ENCODE measurements around the gene CPED1. TPM values are rescaled to one million over a fixed set of nuclear protein-coding genes. Genes with fewer than 3 reads are reported as not detected.
A peak's percentile ranks its signal among the peaks of the same experiment; 100 is the strongest.

CPED1 gene
- total RNA-seq, 1 experiment from 2014 or later = 1.8 TPM

DNA sequence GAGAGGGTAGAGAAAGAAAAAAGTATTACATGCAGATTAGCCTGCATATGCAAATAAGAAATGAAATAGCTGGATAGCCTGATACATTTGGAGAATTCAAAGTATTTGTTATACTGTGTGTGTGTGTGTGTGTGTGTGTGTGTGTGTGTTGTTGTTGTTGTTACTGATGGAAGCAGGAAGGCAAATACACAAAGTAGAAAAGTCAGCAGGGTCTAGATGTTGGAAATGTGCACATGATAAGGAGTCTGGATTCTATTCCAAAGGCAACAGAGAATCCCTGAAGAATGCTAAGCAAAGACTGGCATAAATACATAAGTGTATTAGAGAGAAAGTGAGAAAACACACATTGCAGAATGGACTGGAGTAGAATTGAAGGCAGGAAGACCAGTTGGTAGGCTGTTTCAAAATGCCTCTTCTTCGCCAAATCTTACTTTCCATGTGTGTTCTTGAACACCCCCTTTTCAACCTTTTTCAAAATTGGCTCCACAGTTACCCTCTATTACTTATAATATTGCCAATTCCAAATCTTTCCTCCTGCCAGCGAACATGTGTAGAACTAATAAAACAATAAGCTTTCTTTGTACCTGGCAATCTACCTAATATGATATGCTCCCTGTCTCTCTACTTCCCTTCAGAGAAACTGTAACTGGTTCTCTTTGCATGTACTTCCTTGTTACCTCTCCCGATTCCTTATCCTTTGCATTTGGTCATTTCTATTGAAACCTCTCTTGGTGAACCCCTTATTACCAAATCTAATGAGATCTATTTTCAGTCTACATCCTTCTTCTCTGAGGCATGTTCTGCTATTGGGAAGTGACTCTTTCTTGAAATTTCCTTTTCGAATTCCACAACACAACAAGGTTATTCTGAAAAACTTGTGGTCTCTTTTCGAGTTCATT lies 6.2 kb downstream of the CPED1 start:
- H3K4me1 ChIP-seq (ENCODE audit: insufficient read depth, low read length) = peaks cover 38% of the 10 kb centered on the region
- no peaks in the 10 kb centered on the region for H3F3A ChIP-seq (ENCODE audit: low read length, unreplicated experiment)
- no peaks in the 10 kb centered on the region for H3K9me2 ChIP-seq (replicated peaks; ENCODE audit: low read length)
- no peaks in the 10 kb centered on the region for H4K20me1 ChIP-seq (ENCODE audit: low read length)
- H3K4me3 ChIP-seq (ENCODE audit: low read length) = no peak overlapping the region
- TF ChIP-seq EZH2phosphoT487 (IDR thresholded peaks at IDR 0.05; ENCODE audit: borderline replicate concordance, low read length) (no peak), EZH2 (IDR thresholded peaks at IDR 0.05; ENCODE audit: low read length, unreplicated experiment) (no peak)
- TF ChIP-seq, protein P1, sequence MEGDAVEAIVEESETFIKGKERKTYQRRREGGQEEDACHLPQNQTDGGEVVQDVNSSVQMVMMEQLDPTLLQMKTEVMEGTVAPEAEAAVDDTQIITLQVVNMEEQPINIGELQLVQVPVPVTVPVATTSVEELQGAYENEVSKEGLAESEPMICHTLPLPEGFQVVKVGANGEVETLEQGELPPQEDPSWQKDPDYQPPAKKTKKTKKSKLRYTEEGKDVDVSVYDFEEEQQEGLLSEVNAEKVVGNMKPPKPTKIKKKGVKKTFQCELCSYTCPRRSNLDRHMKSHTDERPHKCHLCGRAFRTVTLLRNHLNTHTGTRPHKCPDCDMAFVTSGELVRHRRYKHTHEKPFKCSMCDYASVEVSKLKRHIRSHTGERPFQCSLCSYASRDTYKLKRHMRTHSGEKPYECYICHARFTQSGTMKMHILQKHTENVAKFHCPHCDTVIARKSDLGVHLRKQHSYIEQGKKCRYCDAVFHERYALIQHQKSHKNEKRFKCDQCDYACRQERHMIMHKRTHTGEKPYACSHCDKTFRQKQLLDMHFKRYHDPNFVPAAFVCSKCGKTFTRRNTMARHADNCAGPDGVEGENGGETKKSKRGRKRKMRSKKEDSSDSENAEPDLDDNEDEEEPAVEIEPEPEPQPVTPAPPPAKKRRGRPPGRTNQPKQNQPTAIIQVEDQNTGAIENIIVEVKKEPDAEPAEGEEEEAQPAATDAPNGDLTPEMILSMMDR (conservative IDR thresholded peaks at IDR 0.05; ENCODE audit: low read depth, low read length) = no peak
- ChIA-PET CTCF (no interaction called here), POLR2A (ENCODE audit: unreplicated experiment) (no interaction called here)
- no peak for ATAC-seq
- H3K9ac ChIP-seq (ENCODE audit: low read length) = no peak overlapping the region
- H3K27ac ChIP-seq (ENCODE audit: low read length) = no peak overlapping the region
- H3K79me2 ChIP-seq (ENCODE audit: low read length) = no peaks in the 10 kb centered on the region
- H3K36me3 ChIP-seq (ENCODE audit: low read depth, low read length) = no peaks in the 10 kb centered on the region
- H2AFZ ChIP-seq (ENCODE audit: low read length) = no peak overlapping the region
- H3K9me3 ChIP-seq (ENCODE audit: low read length) = no peaks in the 10 kb centered on the region
- DNase-seq = no peak
- BruUV-seq (replicated peaks) = no TSS peak
- intact Hi-C loops (cut with micrococcal nuclease) = no loop called here
- no peak overlapping the region for H3K4me2 ChIP-seq (ENCODE audit: low read length)
- H3K27me3 ChIP-seq (ENCODE audit: low read length) = no peaks in the 10 kb centered on the region

DNA sequence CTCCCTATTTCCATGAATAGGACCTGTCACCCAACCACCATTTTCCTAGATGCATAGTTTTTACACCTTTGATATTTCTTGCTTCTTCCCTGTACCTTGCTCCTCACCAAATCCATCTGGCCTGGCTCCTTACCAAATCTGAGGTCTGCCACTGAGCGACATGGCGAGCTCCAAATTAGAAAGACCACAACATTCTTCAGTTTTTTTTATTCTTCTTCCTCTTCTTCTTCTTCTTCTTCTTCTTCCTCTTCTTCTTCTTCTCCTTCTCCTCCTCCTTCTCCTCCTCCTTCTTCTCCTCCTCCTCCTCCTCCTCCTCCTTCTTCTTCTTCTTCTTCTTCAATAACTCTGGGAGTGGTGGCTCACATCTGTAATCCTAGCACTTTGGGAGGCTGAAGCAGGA lies 7.1 kb downstream of the CPED1 start:
- BruUV-seq (replicated peaks) = no TSS peak
- TF ChIP-seq, protein P1 (conservative IDR thresholded peaks at IDR 0.05; ENCODE audit: low read depth, low read length) = no peak
- TF ChIP-seq EZH2phosphoT487 (IDR thresholded peaks at IDR 0.05; ENCODE audit: borderline replicate concordance, low read length) (no peak), EZH2 (IDR thresholded peaks at IDR 0.05; ENCODE audit: low read length, unreplicated experiment) (no peak)
- Histone ChIP-seq H3K27me3 (ENCODE audit: low read length) (no peaks in the 10 kb centered on the region), H3K27ac (ENCODE audit: low read length) (peak overlapping the region; percentile 36; the same call in 1 of the 2 replicates), H3K79me2 (ENCODE audit: low read length) (no peaks in the 10 kb centered on the region), H3F3A (ENCODE audit: low read length, unreplicated experiment) (no peaks in the 10 kb centered on the region), H3K4me3 (ENCODE audit: low read length) (no peak overlapping the region), H3K4me1 (ENCODE audit: insufficient read depth, low read length) (peaks cover 33% of the 10 kb centered on the region), H3K36me3 (ENCODE audit: low read depth, low read length) (no peaks in the 10 kb centered on the region), H3K4me2 (ENCODE audit: low read length) (peak overlapping the region; percentile 38; the same call in 1 of the 2 replicates), H3K9me2 (replicated peaks; ENCODE audit: low read length) (no peaks in the 10 kb centered on the region), H3K9ac (ENCODE audit: low read length) (no peak overlapping the region), H3K9me3 (ENCODE audit: low read length) (no peaks in the 10 kb centered on the region), H4K20me1 (ENCODE audit: low read length) (no peaks in the 10 kb centered on the region), H2AFZ (ENCODE audit: low read length) (no peak overlapping the region)
- DNase-seq (no peak), ATAC-seq (no peak)
- ChIA-PET POLR2A (ENCODE audit: unreplicated experiment) (no interaction called here), CTCF (interaction anchor here (0.6 kb wide), 1 partner anchor 88 kb away, joined by 4 read pairs; no protein-coding TSS in a partner anchor)
- intact Hi-C loops (cut with micrococcal nuclease) = no loop called here

Data from PC-3 (cell line).